Epithelial cell of esophagus (primary cell): ENCODE measurements around the gene CORO1C.

ENCODE experiments used
- DNase-seq: peaks from one replicate; pipeline ENCODE4 v3.0.0; 2010; ENCODE audit warnings: low read depth
- H3K4me3 ChIP-seq: 2 replicates; pipeline ENCODE4 v1.5.1; 2011; ENCODE audit warnings: mild to moderate bottlenecking, low read length, control low read depth
- CTCF ChIP-seq: IDR thresholded peaks from 2 replicates; pipeline ENCODE4 v1.5.1; 2011; ENCODE audit warnings: low read depth, mild to moderate bottlenecking, low read length, control low read depth, inconsistent platforms; ENCODE audit not compliant: insufficient read depth; ENCODE audit errors: missing control alignments

CORO1C gene

GRCh38 chr12:108729612-108730364 lies 1.5 kb downstream of the CORO1C start:
- peak overlapping the region; percentile 82 for H3K4me3 ChIP-seq
- TF ChIP-seq CTCF: no peak
- DNase-seq: peak; percentile 58

GRCh38 chr12:108728820-108729611 lies 2.3 kb downstream of the CORO1C start:
- no peak for TF ChIP-seq CTCF
- peak overlapping the region; percentile 82 for H3K4me3 ChIP-seq
- no peak for DNase-seq

- H3K4me3 ChIP-seq: peak overlapping the region; percentile 82
- no peak for TF ChIP-seq CTCF
- no peak for DNase-seq
Measured at GRCh38 chr12:108727868-108728735, 3.2 kb downstream of the CORO1C start.

GRCh38 chr12:108727161-108727560 lies 4.2 kb downstream of the CORO1C start:
- TF ChIP-seq CTCF: no peak
- no peak for DNase-seq
- no peak overlapping the region for H3K4me3 ChIP-seq

- no peak for TF ChIP-seq CTCF
- DNase-seq: no peak
- no peak overlapping the region for H3K4me3 ChIP-seq
Measured at GRCh38 chr12:108724890-108725151, 6.5 kb downstream of the CORO1C start.

GRCh38 chr12:108724054-108724889 lies 7.0 kb downstream of the CORO1C start:
- peak; percentile 76 for DNase-seq
- no peak for TF ChIP-seq CTCF
- no peak overlapping the region for H3K4me3 ChIP-seq
